ENCODE results near the gene GJB6. TPM values are rescaled to one million over a fixed set of nuclear protein-coding genes. Genes with fewer than 3 reads are reported as not detected.

The GJB6 gene
- total RNA-seq, 4 donors from 2014 or later = not detected

GRCh38 chr13:20221772-20222171 is 10.3 kb downstream of the GJB6 start:
- no peak for DNase-seq
- no peaks in the 10 kb centered on the region for H3K27me3 ChIP-seq
- no peaks in the 10 kb centered on the region for H3K4me1 ChIP-seq
- no peak overlapping the region for H3K27ac ChIP-seq
- H3K9me3 ChIP-seq = no peaks in the 10 kb centered on the region
- H3K4me3 ChIP-seq = no peak overlapping the region
- H3K36me3 ChIP-seq = no peaks in the 10 kb centered on the region
- TF ChIP-seq CTCF (IDR thresholded peaks at IDR 0.05) (no peak), POLR2A (IDR thresholded peaks at IDR 0.05) (no peak)

GRCh38 chr13:20219577-20219976 is 12.5 kb downstream of the GJB6 start:
- Histone ChIP-seq H3K27me3 (no peaks in the 10 kb centered on the region), H3K9me3 (no peaks in the 10 kb centered on the region), H3K27ac (no peak overlapping the region), H3K36me3 (no peaks in the 10 kb centered on the region), H3K4me1 (no peaks in the 10 kb centered on the region), H3K4me3 (no peak overlapping the region)
- no peak for DNase-seq
- no peak for TF ChIP-seq CTCF (IDR thresholded peaks at IDR 0.05)
- no peak for TF ChIP-seq POLR2A (IDR thresholded peaks at IDR 0.05)

GRCh38 chr13:20217168-20217567 is 15.0 kb downstream of the GJB6 start:
- no peaks in the 10 kb centered on the region for H3K27me3 ChIP-seq
- no peak overlapping the region for H3K27ac ChIP-seq
- no peaks in the 10 kb centered on the region for H3K9me3 ChIP-seq
- no peaks in the 10 kb centered on the region for H3K4me1 ChIP-seq
- no peak overlapping the region for H3K4me3 ChIP-seq
- no peak for TF ChIP-seq POLR2A (IDR thresholded peaks at IDR 0.05)
- TF ChIP-seq CTCF (IDR thresholded peaks at IDR 0.05) = no peak
- no peaks in the 10 kb centered on the region for H3K36me3 ChIP-seq
- no peak for DNase-seq

- TF ChIP-seq POLR2A (IDR thresholded peaks at IDR 0.05) = no peak
- TF ChIP-seq CTCF (IDR thresholded peaks at IDR 0.05) = no peak
- H3K27ac ChIP-seq = no peak overlapping the region
- no peak for DNase-seq
Measured at GRCh38 chr13:20209948-20210347, 22.2 kb downstream of the GJB6 start.

GRCh38 chr13:20206698-20207235 is 25.4 kb downstream of the GJB6 start:
- no peaks in the 10 kb centered on the region for H3K36me3 ChIP-seq
- H3K27ac ChIP-seq = no peak overlapping the region
- no peak overlapping the region for H3K4me3 ChIP-seq
- no peak for TF ChIP-seq CTCF (IDR thresholded peaks at IDR 0.05)
- TF ChIP-seq POLR2A (IDR thresholded peaks at IDR 0.05) = no peak
- no peak for DNase-seq
- H3K9me3 ChIP-seq = no peaks in the 10 kb centered on the region
- H3K4me1 ChIP-seq = no peaks in the 10 kb centered on the region
- H3K27me3 ChIP-seq = no peaks in the 10 kb centered on the region

More at GRCh38 chr13:20209948-20210347, 22.2 kb downstream of the GJB6 start:
- Histone ChIP-seq H3K4me3 (no peak overlapping the region), H3K9me3 (no peaks in the 10 kb centered on the region), H3K4me1 (no peaks in the 10 kb centered on the region), H3K36me3 (no peaks in the 10 kb centered on the region), H3K27me3 (no peaks in the 10 kb centered on the region)
